ENCODE measurements around the gene IDUA.

The IDUA gene

DNA sequence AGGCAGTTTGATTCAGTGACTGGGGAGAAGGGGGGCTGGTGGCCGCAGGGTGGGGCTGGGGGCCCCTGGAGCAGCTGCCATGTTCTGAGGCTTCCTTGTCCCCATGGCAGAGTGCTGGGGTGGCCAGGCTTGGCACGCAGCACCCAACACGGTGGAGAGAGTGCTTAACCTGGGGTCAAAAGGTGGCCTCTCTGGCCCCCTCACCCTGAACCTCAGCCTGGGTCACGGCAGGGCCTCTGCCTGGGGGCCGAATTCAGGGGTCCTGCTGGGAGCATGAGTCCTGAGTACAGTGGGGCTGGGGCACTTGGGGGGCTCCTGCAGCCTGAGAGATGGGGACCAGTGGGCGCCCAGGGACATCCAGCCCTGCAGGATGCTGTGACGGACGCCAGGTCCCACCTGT lies 44.5 kb downstream of the IDUA start:
- Histone ChIP-seq H3K4me3 (ENCODE audit: low read length in 2 of 2) (no peak overlapping the region), H3K27me3 (ENCODE audit: control insufficient read depth in 1 of 2, insufficient read depth in 2 of 2, low read length in 2 of 2) (peaks cover 20 to 23% of the 10 kb centered on the region in 2 donors), H3K9ac (ENCODE audit: low read length in 2 of 2) (no peak overlapping the region), H3K9me3 (ENCODE audit: control insufficient read depth in 2 of 2, low read length in 2 of 2) (no peaks in the 10 kb centered on the region), H3K27ac (ENCODE audit: low read length) (no peak overlapping the region), H3K36me3 (ENCODE audit: control insufficient read depth in 2 of 2, insufficient read depth in 2 of 2, low read length in 2 of 2) (no peaks in the 10 kb centered on the region), H3K4me1 (ENCODE audit: control insufficient read depth, insufficient read depth, low read length) (peaks cover 3% of the 10 kb centered on the region)

DNA sequence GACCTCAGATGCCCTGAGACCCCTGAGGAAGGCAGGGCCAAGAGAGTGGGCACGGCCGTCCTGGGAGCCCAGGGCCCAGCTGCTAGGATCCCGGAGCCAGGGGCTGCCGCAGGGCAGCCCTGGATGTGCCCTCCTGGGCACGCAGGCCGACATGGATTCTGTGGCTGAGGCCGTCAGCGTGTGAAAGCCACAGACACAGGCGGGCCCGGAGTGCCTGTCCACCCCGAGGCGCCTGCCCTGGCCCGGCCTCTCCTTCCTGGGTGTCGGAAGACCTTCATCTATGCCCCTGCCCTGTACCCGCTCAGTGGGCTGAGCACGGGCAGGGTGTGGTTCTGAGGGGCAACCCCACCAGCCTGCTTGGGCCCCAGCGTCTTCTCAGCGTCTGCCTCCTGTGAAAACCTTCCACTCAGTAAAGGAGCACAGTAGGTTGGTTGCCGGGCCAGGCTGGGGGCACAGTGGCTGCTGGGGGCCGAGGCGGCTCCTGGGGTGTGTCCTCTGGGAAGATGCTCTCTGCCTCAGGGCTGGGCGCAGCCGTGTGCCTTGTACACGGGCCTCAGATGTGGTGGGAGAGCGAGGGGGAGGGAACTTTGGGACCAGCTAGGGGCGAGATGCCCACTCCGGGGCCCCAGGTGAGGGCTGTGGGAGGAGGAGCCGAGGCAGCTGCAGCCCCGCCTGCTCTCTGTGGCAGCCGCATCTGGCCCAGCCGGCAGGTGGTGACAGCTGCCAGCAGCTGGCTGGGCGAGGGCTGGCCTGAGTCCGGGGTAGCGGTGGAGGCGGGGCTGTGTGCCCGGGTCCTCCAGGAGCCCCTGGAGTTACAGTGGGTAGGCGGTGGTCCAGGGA lies 45.3 kb downstream of the IDUA start:
- no peak overlapping the region for H3K27ac ChIP-seq (ENCODE audit: low read length)
- H3K9ac ChIP-seq (ENCODE audit: low read length in 2 of 2) = no peak overlapping the region
- H3K36me3 ChIP-seq (ENCODE audit: control insufficient read depth in 2 of 2, insufficient read depth in 2 of 2, low read length in 2 of 2) = no peaks in the 10 kb centered on the region
- H3K4me3 ChIP-seq (ENCODE audit: low read length in 2 of 2) = no peak overlapping the region
- H3K4me1 ChIP-seq (ENCODE audit: control insufficient read depth, insufficient read depth, low read length) = peaks cover 3% of the 10 kb centered on the region
- no peaks in the 10 kb centered on the region for H3K9me3 ChIP-seq (ENCODE audit: control insufficient read depth in 2 of 2, low read length in 2 of 2)
- H3K27me3 ChIP-seq (ENCODE audit: control insufficient read depth in 1 of 2, insufficient read depth in 2 of 2, low read length in 2 of 2) = peaks cover 20 to 23% of the 10 kb centered on the region in 2 donors

DNA sequence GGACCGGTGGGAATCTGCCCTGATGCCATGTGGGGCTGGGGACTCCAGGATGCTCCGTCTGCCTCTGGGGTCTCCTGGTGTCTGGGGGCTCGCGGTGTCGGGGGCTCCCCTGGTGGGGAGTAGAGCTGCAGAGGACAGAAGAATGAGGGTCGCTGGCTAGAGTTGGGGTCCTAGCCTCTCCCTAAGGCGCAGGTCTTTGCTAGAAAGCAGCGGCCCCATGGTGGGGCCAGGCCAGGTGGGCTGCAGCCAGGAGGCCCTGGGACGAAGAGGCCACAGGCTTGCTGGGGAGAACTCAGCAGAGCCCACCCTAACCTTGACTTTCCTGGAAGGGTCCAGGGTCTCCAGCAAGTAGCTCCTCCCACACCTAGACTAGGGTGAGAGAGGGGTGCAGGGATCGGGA lies 46.0 kb downstream of the IDUA start:
- no peaks in the 10 kb centered on the region for H3K36me3 ChIP-seq (ENCODE audit: control insufficient read depth in 2 of 2, insufficient read depth in 2 of 2, low read length in 2 of 2)
- peaks cover 3% of the 10 kb centered on the region for H3K4me1 ChIP-seq (ENCODE audit: control insufficient read depth, insufficient read depth, low read length)
- no peak overlapping the region for H3K27ac ChIP-seq (ENCODE audit: low read length)
- no peak overlapping the region for H3K4me3 ChIP-seq (ENCODE audit: low read length in 2 of 2)
- no peaks in the 10 kb centered on the region for H3K9me3 ChIP-seq (ENCODE audit: control insufficient read depth in 2 of 2, low read length in 2 of 2)
- peaks cover 20 to 23% of the 10 kb centered on the region in 2 donors for H3K27me3 ChIP-seq (ENCODE audit: control insufficient read depth in 1 of 2, insufficient read depth in 2 of 2, low read length in 2 of 2)
- H3K9ac ChIP-seq (ENCODE audit: low read length in 2 of 2) = no peak overlapping the region

DNA sequence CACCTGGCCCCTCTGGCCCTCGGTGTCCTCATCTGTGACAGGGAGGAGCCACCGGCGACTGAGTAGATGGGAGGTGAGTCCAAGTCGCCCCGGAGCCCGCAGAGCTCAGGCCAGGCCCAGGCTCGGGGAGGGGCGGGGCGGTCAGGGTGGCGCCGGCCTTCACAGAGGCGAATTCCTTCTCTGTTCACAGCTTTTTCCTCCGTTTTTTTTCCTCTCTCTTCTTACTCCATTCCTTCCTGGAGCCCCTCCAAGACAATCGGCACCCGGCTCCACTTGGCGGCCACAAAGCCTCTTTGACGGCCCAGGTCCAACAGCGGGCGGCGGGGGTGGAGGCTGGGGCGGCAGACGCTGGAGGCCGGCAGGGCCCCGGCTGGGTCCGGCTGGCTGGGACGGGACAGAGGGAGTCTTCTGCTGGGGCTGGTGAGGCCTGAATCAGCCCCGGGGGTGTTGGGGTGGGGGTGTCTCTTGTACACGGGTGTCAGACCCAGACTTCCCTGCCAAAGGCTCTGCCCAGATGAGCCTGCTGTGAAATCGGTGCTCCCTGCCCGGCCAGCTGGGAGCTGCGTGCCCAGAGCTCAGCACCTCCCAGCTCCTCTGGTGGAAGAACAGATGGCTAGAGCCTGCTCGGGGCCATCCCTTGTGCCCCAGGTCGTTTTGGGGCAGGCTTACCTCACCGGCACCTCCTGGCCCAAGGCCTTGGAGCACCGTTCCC lies 47.2 kb downstream of the IDUA start:
- Histone ChIP-seq H3K4me1 (ENCODE audit: control insufficient read depth, insufficient read depth, low read length) (peaks cover 3% of the 10 kb centered on the region), H3K9me3 (ENCODE audit: control insufficient read depth in 2 of 2, low read length in 2 of 2) (no peaks in the 10 kb centered on the region), H3K36me3 (ENCODE audit: control insufficient read depth in 2 of 2, insufficient read depth in 2 of 2, low read length in 2 of 2) (no peaks in the 10 kb centered on the region), H3K9ac (ENCODE audit: low read length in 2 of 2) (no peak overlapping the region), H3K27ac (ENCODE audit: low read length) (no peak overlapping the region), H3K4me3 (ENCODE audit: low read length in 2 of 2) (peak overlapping the region in 1 of 2 donors; percentile 35), H3K27me3 (ENCODE audit: control insufficient read depth in 1 of 2, insufficient read depth in 2 of 2, low read length in 2 of 2) (peaks cover 9 to 20% of the 10 kb centered on the region in 2 donors)

DNA sequence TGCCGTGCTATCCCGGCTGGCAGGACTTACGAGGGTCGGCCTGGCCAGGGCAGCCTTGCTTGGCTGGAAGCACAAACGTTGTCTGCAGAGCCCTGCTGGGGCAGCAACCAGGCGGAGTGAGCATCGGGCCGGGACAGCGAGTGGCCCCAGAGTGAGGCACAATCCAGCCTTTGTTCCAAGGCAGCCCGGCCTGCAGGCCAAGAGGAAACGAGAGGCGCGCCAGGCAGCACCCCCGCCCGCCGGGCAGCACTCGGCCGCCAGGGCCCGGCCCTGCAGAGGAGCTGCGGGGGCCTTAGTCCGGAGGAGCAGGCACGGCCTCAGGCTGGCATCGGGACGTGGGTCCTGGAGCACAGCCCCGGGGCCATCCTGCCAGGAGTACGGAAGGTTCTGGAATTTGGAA lies 48.7 kb downstream of the IDUA start:
- Histone ChIP-seq H3K4me1 (ENCODE audit: control insufficient read depth, insufficient read depth, low read length) (peaks cover 14% of the 10 kb centered on the region), H3K36me3 (ENCODE audit: control insufficient read depth in 2 of 2, insufficient read depth in 2 of 2, low read length in 2 of 2) (no peaks in the 10 kb centered on the region), H3K4me3 (ENCODE audit: low read length in 2 of 2) (no peak overlapping the region), H3K27ac (ENCODE audit: low read length) (no peak overlapping the region), H3K9ac (ENCODE audit: low read length in 2 of 2) (no peak overlapping the region), H3K27me3 (ENCODE audit: control insufficient read depth in 1 of 2, insufficient read depth in 2 of 2, low read length in 2 of 2) (peaks cover 6 to 13% of the 10 kb centered on the region in 2 donors), H3K9me3 (ENCODE audit: control insufficient read depth in 2 of 2, low read length in 2 of 2) (no peaks in the 10 kb centered on the region)

DNA sequence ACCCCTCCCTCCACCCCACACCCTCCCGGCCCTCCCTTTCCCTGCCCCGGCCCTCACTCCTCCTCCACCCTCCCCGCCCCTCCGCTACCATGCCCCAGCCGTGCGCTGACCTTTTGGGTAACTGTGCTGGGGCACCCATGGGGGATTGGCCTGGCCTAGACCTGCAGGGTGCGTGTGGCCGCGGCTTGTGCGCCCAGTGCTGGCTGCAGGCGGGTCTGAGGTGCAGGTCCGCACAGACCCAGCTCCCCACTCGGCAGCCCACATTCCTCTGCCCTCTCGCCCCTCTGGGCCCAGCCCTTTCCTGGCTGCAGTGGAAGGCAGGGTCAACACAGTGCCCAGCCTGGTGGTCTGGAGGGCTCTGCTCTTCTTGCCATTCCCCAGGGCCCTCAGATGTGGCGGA lies 49.3 kb downstream of the IDUA start:
- Histone ChIP-seq H3K9me3 (ENCODE audit: control insufficient read depth in 2 of 2, low read length in 2 of 2) (no peaks in the 10 kb centered on the region), H3K27me3 (ENCODE audit: control insufficient read depth in 1 of 2, insufficient read depth in 2 of 2, low read length in 2 of 2) (peaks cover 8 to 11% of the 10 kb centered on the region in 2 donors), H3K4me1 (ENCODE audit: control insufficient read depth, insufficient read depth, low read length) (peaks cover 19% of the 10 kb centered on the region), H3K27ac (ENCODE audit: low read length) (no peak overlapping the region), H3K36me3 (ENCODE audit: control insufficient read depth in 2 of 2, insufficient read depth in 2 of 2, low read length in 2 of 2) (no peaks in the 10 kb centered on the region), H3K4me3 (ENCODE audit: low read length in 2 of 2) (no peak overlapping the region), H3K9ac (ENCODE audit: low read length in 2 of 2) (no peak overlapping the region)

DNA sequence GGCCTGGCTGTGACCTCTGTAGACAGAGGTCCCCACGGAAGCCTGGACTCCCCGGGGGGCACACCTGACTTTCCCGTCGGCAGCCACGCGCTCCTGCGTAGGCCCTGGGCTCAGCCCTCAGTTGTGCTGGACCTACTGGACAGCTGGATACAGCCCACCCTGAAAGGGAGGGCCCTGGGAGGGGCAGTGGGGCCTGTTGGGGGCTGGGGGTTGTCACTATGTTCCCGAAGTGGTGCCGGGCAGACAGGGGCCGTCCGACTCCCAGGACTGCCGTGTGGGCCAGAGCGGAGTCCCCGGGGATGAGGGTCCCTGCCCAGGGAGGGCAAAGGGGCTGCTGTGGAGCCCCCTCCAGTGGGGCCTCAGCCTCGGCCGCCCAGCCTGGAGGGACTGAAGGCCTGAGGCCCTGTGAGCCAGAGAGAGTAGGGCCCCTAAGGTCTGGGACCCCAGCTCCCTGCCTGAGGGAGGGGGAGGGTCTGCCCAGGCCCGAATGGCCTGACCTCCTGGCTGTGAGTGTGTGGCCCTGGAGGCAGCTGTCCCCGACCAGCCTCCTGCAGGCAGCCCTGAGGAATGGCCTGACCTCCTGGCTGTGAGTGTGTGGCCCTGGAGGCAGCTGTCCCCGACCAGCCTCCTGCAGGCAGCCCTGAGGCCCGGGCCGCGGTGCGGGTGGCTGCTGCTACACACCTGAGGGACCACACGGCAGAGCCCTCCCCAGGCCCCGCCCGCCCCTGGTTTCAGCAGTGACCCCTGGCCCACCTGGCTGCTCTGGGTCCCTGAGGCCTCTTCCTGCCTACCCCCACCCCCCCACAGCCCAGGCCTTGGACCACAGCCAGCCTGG lies 50.3 kb downstream of the IDUA start:
- H3K9ac ChIP-seq (ENCODE audit: low read length in 2 of 2) = no peak overlapping the region
- no peaks in the 10 kb centered on the region for H3K9me3 ChIP-seq (ENCODE audit: control insufficient read depth in 2 of 2, low read length in 2 of 2)
- peaks cover 29% of the 10 kb centered on the region for H3K4me1 ChIP-seq (ENCODE audit: control insufficient read depth, insufficient read depth, low read length)
- H3K27ac ChIP-seq (ENCODE audit: low read length) = no peak overlapping the region
- no peaks in the 10 kb centered on the region for H3K36me3 ChIP-seq (ENCODE audit: control insufficient read depth in 2 of 2, insufficient read depth in 2 of 2, low read length in 2 of 2)
- peaks cover 12 to 17% of the 10 kb centered on the region in 2 donors for H3K27me3 ChIP-seq (ENCODE audit: control insufficient read depth in 1 of 2, insufficient read depth in 2 of 2, low read length in 2 of 2)
- H3K4me3 ChIP-seq (ENCODE audit: low read length in 2 of 2) = no peak overlapping the region

DNA sequence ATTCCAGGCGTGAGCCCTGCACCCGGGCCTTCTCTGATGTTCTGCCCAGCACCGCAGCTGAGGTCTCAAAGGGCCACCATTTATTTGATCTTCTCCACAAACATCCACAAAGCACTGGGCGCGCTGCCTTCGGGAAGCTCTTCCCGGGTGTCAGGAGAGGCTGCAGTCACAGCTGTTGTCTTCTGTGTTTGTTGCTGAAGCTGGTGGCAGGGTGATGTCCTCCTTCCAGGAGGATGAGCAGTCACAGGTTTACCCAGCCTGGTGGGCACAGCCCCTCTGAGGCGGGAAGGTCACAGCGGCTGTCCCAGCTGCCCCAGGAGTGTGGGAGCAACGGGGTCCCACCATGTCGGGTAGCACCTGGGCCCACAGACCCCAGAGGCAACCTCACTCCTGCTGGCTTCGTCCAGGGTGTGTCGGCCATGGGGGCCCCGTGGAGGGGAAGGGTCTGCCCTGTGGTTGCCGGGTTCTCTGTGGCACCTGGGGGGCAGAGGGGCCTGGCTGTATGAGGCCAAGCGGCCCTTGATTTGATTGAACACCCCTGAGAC lies 52.2 kb downstream of the IDUA start:
- Histone ChIP-seq H3K4me1 (ENCODE audit: control insufficient read depth, insufficient read depth, low read length) (peaks cover 37% of the 10 kb centered on the region), H3K9ac (ENCODE audit: low read length in 2 of 2) (no peak overlapping the region), H3K36me3 (ENCODE audit: control insufficient read depth in 2 of 2, insufficient read depth in 2 of 2, low read length in 2 of 2) (no peaks in the 10 kb centered on the region), H3K9me3 (ENCODE audit: control insufficient read depth in 2 of 2, low read length in 2 of 2) (no peaks in the 10 kb centered on the region), H3K27ac (ENCODE audit: low read length) (no peak overlapping the region), H3K4me3 (ENCODE audit: low read length in 2 of 2) (no peak overlapping the region), H3K27me3 (ENCODE audit: control insufficient read depth in 1 of 2, insufficient read depth in 2 of 2, low read length in 2 of 2) (peaks cover 13 to 27% of the 10 kb centered on the region in 2 donors)

DNA sequence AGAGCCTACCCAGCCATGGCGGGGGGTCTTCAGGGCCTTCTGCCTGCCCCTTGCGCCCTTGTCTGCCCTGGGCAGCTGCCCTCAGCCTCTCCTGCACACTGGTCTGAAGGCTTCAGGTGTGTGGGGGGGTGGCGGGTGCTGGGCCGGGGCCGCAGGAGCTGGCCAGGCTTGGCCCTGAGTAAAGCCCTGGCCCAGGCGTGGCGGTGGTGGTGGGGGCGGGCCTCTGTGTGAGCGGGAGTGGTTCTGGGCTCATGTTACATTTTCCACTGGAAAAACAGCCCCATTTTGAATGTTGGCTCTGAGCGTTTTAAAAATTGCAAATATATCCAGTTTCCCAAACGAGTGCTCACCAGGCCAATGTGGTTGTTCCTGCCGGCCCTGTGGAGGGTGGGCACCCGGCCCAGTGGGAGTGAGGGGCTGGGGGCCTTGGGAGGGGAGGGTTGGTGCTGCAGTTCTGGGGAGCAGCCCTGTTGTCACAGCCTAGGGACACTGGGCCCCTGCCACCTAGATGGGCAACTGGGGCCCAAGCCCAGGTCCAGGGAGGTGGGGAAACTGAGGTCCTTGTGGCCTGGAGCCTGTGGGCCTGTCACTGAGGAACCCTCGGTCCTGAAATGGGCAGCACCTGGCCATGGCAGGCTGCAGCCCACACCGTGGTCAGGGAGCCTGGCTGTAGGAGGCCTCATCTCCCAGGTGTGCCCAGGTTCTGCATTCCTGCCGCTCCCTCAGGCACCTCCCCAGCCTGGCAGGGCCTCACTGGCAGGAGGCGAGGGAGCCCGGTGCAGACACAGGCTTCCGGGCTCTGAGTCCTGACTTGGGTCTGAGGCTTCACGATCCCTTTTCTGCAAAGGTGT lies 52.9 kb downstream of the IDUA start:
- peaks cover 39% of the 10 kb centered on the region for H3K4me1 ChIP-seq (ENCODE audit: control insufficient read depth, insufficient read depth, low read length)
- H3K9me3 ChIP-seq (ENCODE audit: control insufficient read depth in 2 of 2, low read length in 2 of 2) = no peaks in the 10 kb centered on the region
- no peak overlapping the region for H3K4me3 ChIP-seq (ENCODE audit: low read length in 2 of 2)
- no peaks in the 10 kb centered on the region for H3K36me3 ChIP-seq (ENCODE audit: control insufficient read depth in 2 of 2, insufficient read depth in 2 of 2, low read length in 2 of 2)
- H3K9ac ChIP-seq (ENCODE audit: low read length in 2 of 2) = no peak overlapping the region
- H3K27me3 ChIP-seq (ENCODE audit: control insufficient read depth in 1 of 2, insufficient read depth in 2 of 2, low read length in 2 of 2) = peaks cover 20 to 34% of the 10 kb centered on the region in 2 donors
- no peak overlapping the region for H3K27ac ChIP-seq (ENCODE audit: low read length)

All from stomach smooth muscle (tissue), 2 donors.